Rectal smooth muscle tissue (tissue), 1 donor: Measurements from ENCODE around the gene COL18A1.

Source experiments
- H3K27ac ChIP-seq: one replicate; pipeline ENCODE4 v1.7.0; 2013; ENCODE audit warnings: low read depth, low read length, inconsistent platforms
- H3K27me3 ChIP-seq: one replicate; pipeline ENCODE4 v1.7.0; 2013; ENCODE audit warnings: low read length; ENCODE audit not compliant: control insufficient read depth, insufficient read depth
- H3K36me3 ChIP-seq: one replicate; pipeline ENCODE4 v1.7.0; 2013; ENCODE audit warnings: low read length; ENCODE audit not compliant: control insufficient read depth, insufficient read depth
- H3K4me1 ChIP-seq: one replicate; pipeline ENCODE4 v1.7.0; 2013; ENCODE audit warnings: low read length; ENCODE audit not compliant: control insufficient read depth, insufficient read depth
- H3K4me3 ChIP-seq: one replicate; pipeline ENCODE4 v1.7.0; 2013; ENCODE audit warnings: low read length
- H3K9ac ChIP-seq: one replicate; pipeline ENCODE4 v1.7.0; 2013; ENCODE audit warnings: low read length

COL18A1 gene

GRCh38 chr21:45542667-45543370 lies 137.9 kb downstream of the COL18A1 start:
- Histone ChIP-seq H3K27me3 (no peaks in the 10 kb centered on the region), H3K36me3 (no peaks in the 10 kb centered on the region), H3K4me1 (peaks cover 5% of the 10 kb centered on the region), H3K4me3 (peak overlapping the region; percentile 60), H3K9ac (no peak overlapping the region), H3K27ac (no peak overlapping the region)

- H3K36me3 ChIP-seq: no peaks in the 10 kb centered on the region
- no peaks in the 10 kb centered on the region for H3K27me3 ChIP-seq
- H3K27ac ChIP-seq: no peak overlapping the region
- H3K4me3 ChIP-seq: no peak overlapping the region
- H3K9ac ChIP-seq: no peak overlapping the region
- H3K4me1 ChIP-seq: peaks cover 5% of the 10 kb centered on the region
Observed at GRCh38 chr21:45543371-45543709, 138.4 kb downstream of the COL18A1 start.

- H3K36me3 ChIP-seq: no peaks in the 10 kb centered on the region
- no peak overlapping the region for H3K27ac ChIP-seq
- peaks cover 5% of the 10 kb centered on the region for H3K4me1 ChIP-seq
- H3K4me3 ChIP-seq: no peak overlapping the region
- no peak overlapping the region for H3K9ac ChIP-seq
- no peaks in the 10 kb centered on the region for H3K27me3 ChIP-seq
Observed at GRCh38 chr21:45543710-45544448, 138.9 kb downstream of the COL18A1 start.

- peaks cover 5% of the 10 kb centered on the region for H3K4me1 ChIP-seq
- no peaks in the 10 kb centered on the region for H3K27me3 ChIP-seq
- H3K36me3 ChIP-seq: no peaks in the 10 kb centered on the region
- no peak overlapping the region for H3K4me3 ChIP-seq
- H3K9ac ChIP-seq: no peak overlapping the region
- no peak overlapping the region for H3K27ac ChIP-seq
Observed at GRCh38 chr21:45544449-45545235, 139.7 kb downstream of the COL18A1 start.

- H3K9ac ChIP-seq: no peak overlapping the region
- H3K4me1 ChIP-seq: peaks cover 5% of the 10 kb centered on the region
- no peaks in the 10 kb centered on the region for H3K27me3 ChIP-seq
- H3K27ac ChIP-seq: no peak overlapping the region
- H3K4me3 ChIP-seq: no peak overlapping the region
- no peaks in the 10 kb centered on the region for H3K36me3 ChIP-seq
Observed at GRCh38 chr21:45545236-45545570, 140.2 kb downstream of the COL18A1 start.

- no peaks in the 10 kb centered on the region for H3K27me3 ChIP-seq
- H3K36me3 ChIP-seq: no peaks in the 10 kb centered on the region
- no peak overlapping the region for H3K9ac ChIP-seq
- no peak overlapping the region for H3K4me3 ChIP-seq
- no peak overlapping the region for H3K27ac ChIP-seq
- peaks cover 5% of the 10 kb centered on the region for H3K4me1 ChIP-seq
Observed at GRCh38 chr21:45545691-45546531, 140.9 kb downstream of the COL18A1 start.

- H3K36me3 ChIP-seq: no peaks in the 10 kb centered on the region
Observed at GRCh38 chr21:45546636-45547544, 141.9 kb downstream of the COL18A1 start.

GRCh38 chr21:45547545-45547900 lies 142.6 kb downstream of the COL18A1 start:
- Histone ChIP-seq H3K4me1 (no peaks in the 10 kb centered on the region), H3K9ac (no peak overlapping the region), H3K36me3 (no peaks in the 10 kb centered on the region), H3K27me3 (no peaks in the 10 kb centered on the region), H3K4me3 (no peak overlapping the region), H3K27ac (no peak overlapping the region)

More at GRCh38 chr21:45546636-45547544, 141.9 kb downstream of the COL18A1 start:
- Histone ChIP-seq H3K27me3 (no peaks in the 10 kb centered on the region), H3K9ac (no peak overlapping the region), H3K27ac (no peak overlapping the region), H3K4me3 (no peak overlapping the region), H3K4me1 (no peaks in the 10 kb centered on the region)

GRCh38 chr21:45548711-45549491 lies 143.9 kb downstream of the COL18A1 start:
- Histone ChIP-seq H3K27ac (no peak overlapping the region), H3K36me3 (no peaks in the 10 kb centered on the region), H3K4me3 (no peak overlapping the region), H3K9ac (no peak overlapping the region), H3K4me1 (no peaks in the 10 kb centered on the region), H3K27me3 (no peaks in the 10 kb centered on the region)

GRCh38 chr21:45549626-45550463 lies 144.9 kb downstream of the COL18A1 start:
- Histone ChIP-seq H3K4me3 (no peak overlapping the region), H3K27ac (no peak overlapping the region), H3K27me3 (no peaks in the 10 kb centered on the region), H3K9ac (no peak overlapping the region), H3K4me1 (no peaks in the 10 kb centered on the region), H3K36me3 (no peaks in the 10 kb centered on the region)
